Smooth muscle cell (in vitro differentiated cells): ENCODE results near the gene DENND1C. TPM values are rescaled to one million over a fixed set of nuclear protein-coding genes. Genes with fewer than 3 reads are reported as not detected.

Experiments used
- DNase-seq: peaks from one replicate; lab custom pipeline; 2025; ENCODE audit not compliant: unreplicated experiment; lab: John Stamatoyannopoulos, UW
- H2AFZ ChIP-seq: fragments of 200-600 bp; sonication (generic); 2 replicates; pipeline ENCODE4 v1.6.0; 2016; ENCODE audit warnings: antibody characterized with exemption, low read depth, mild to moderate bottlenecking
- H3F3A ChIP-seq: fragments of 200-600 bp; sonication (generic); 2 replicates; pipeline ENCODE4 v1.6.0; 2017; ENCODE audit warnings: antibody characterized with exemption, low read depth
- H3K27ac ChIP-seq: fragments of 200-600 bp; sonication (generic); 2 replicates; pipeline ENCODE4 v1.5.1; 2016; ENCODE audit warnings: low read depth, mild to moderate bottlenecking
- H3K27me3 ChIP-seq: fragments of 200-600 bp; sonication (generic); 2 replicates; pipeline ENCODE4 v1.6.1; 2016; ENCODE audit warnings: low read depth, mild to moderate bottlenecking
- H3K36me3 ChIP-seq: fragments of 200-600 bp; sonication (generic); 2 replicates; pipeline ENCODE4 v1.5.1; 2016; ENCODE audit warnings: low read depth
- H3K4me1 ChIP-seq: fragments of 200-600 bp; sonication (generic); 2 replicates; pipeline ENCODE4 v1.5.1; 2016; ENCODE audit warnings: low read depth
- H3K4me2 ChIP-seq: fragments of 200-600 bp; sonication (generic); 2 replicates; pipeline ENCODE4 v1.6.0; 2016; ENCODE audit warnings: mild to moderate bottlenecking
- H3K4me3 ChIP-seq: fragments of 200-600 bp; sonication (generic); 2 replicates; pipeline ENCODE4 v1.5.1; 2016; ENCODE audit warnings: mild to moderate bottlenecking
- H3K79me2 ChIP-seq: fragments of 200-600 bp; sonication (generic); 2 replicates; pipeline ENCODE4 v1.6.0; 2016; ENCODE audit warnings: low read depth, mild to moderate bottlenecking
- H3K9ac ChIP-seq: fragments of 200-600 bp; sonication (generic); 2 replicates; pipeline ENCODE4 v1.6.0; 2016; ENCODE audit warnings: low read depth
- H3K9me3 ChIP-seq: fragments of 200-600 bp; sonication (generic); replicated peaks from 2 replicates; pipeline ENCODE4 v1.5.1; 2016; ENCODE audit warnings: low read depth
- H4K20me1 ChIP-seq: fragments of 200-600 bp; sonication (generic); 2 replicates; pipeline ENCODE4 v1.6.0; 2016; ENCODE audit warnings: low read depth
- WGBS: methylation state at CpG from one replicate; pipeline ENCODE4 v1.1.7; 2016; ENCODE audit warnings: low lambda C conversion rate; 5-methylcytosine and 5-hydroxymethylcytosine counted together
- polyA plus RNA-seq: library from polyadenylated mRNA; unstranded; fragments of >200 nt; fragmentation: Nextera tagmentation; extraction: Ambion mirVana; gene quantifications from 2 replicates; pipeline ENCODE4 v1.2.1, GENCODE V29; 2016
- total RNA-seq: library from RNA; depleted of rRNA; stranded (reverse); fragments of >200 nt; gene quantifications from 2 replicates; pipeline ENCODE4 v1.2.3, GENCODE V29; 2014
- TF ChIP-seq, protein P1 (sequence below): fragments of 200-600 bp; sonication (generic); IDR thresholded peaks from 2 replicates; pipeline ENCODE4 v1.5.1; 2017; ENCODE audit warnings: borderline replicate concordance, mild to moderate bottlenecking, antibody characterized with exemption; ENCODE audit not compliant: insufficient read depth, poor library complexity, severe bottlenecking

DENND1C gene
- total and polyA plus RNA-seq, 2 experiments from 2014 or later, result 0.67 TPM; not detected in 1

DNA sequence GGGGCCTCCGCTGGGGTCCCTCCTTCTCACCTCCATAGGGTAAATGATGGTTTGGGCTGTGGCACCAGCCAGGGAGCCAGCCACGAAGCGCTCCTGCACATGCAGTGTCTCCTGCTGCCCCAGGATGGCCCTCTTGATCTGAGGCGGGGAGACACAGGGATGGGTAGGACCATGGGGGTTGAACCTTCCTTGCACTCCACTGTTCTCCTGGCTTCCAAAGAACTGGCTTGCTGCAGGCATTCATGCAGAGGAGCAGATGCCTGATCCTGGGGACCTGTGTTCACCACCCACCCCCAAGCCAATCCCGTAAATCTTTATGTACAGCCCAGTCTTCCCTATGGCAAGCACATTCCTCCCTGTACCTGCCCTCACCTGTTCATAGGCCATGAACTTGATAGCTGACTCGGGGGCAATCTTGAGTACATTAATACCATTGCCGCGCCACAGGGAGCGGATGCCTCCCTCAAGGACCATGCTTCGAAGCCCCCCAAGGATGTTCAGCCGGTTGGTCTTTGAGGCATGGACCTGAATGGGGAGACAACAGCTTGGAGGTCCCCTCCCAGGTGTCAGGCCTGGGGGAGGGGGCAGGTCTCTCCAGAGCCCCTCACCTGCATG is 27.5 kb downstream of the DENND1C start:
- Histone ChIP-seq H3F3A (no peaks in the 10 kb centered on the region), H3K9ac (no peak overlapping the region), H3K27me3 (no peaks in the 10 kb centered on the region), H4K20me1 (no peaks in the 10 kb centered on the region), H2AFZ (no peak overlapping the region), H3K36me3 (peaks cover 13% of the 10 kb centered on the region), H3K79me2 (no peaks in the 10 kb centered on the region), H3K9me3 (no peaks in the 10 kb centered on the region), H3K27ac (no peak overlapping the region), H3K4me1 (no peaks in the 10 kb centered on the region), H3K4me2 (no peak overlapping the region), H3K4me3 (no peak overlapping the region)
- DNase-seq, result no peak
- TF ChIP-seq, protein P1, sequence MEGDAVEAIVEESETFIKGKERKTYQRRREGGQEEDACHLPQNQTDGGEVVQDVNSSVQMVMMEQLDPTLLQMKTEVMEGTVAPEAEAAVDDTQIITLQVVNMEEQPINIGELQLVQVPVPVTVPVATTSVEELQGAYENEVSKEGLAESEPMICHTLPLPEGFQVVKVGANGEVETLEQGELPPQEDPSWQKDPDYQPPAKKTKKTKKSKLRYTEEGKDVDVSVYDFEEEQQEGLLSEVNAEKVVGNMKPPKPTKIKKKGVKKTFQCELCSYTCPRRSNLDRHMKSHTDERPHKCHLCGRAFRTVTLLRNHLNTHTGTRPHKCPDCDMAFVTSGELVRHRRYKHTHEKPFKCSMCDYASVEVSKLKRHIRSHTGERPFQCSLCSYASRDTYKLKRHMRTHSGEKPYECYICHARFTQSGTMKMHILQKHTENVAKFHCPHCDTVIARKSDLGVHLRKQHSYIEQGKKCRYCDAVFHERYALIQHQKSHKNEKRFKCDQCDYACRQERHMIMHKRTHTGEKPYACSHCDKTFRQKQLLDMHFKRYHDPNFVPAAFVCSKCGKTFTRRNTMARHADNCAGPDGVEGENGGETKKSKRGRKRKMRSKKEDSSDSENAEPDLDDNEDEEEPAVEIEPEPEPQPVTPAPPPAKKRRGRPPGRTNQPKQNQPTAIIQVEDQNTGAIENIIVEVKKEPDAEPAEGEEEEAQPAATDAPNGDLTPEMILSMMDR, result no peak
- WGBS, result 97% methylated on average over 11 of the region's 11 CpGs

DNA sequence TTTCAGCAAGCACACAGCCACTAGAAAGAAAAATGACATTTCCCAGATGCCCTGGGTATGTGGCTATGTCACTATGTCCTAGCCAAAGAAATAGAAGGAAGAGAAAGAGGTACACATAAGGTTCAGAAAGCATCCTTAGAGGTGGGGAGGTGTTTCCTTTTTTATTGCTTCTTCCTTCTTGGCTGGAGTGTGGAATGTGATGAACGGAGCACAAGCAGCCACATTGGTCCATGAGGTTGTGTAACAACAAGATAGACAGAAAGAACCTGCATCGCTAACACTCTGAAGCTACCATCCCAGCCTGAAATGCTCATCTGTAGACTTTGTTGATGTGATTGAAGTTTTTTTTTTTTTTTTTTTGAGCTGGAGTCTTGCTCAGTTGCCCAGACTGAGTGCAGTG is 28.7 kb downstream of the DENND1C start:
- H3K79me2 ChIP-seq, result no peaks in the 10 kb centered on the region
- peaks cover 13% of the 10 kb centered on the region for H3K36me3 ChIP-seq
- no peak for DNase-seq
- no peaks in the 10 kb centered on the region for H3F3A ChIP-seq
- no peak overlapping the region for H3K27ac ChIP-seq
- TF ChIP-seq, protein P1, result no peak
- no peak overlapping the region for H3K9ac ChIP-seq
- H3K4me3 ChIP-seq, result no peak overlapping the region
- no peaks in the 10 kb centered on the region for H4K20me1 ChIP-seq
- no peaks in the 10 kb centered on the region for H3K4me1 ChIP-seq
- no peaks in the 10 kb centered on the region for H3K9me3 ChIP-seq
- WGBS, result 95% methylated on average over 2 of the region's 2 CpGs
- no peak overlapping the region for H2AFZ ChIP-seq
- no peaks in the 10 kb centered on the region for H3K27me3 ChIP-seq
- no peak overlapping the region for H3K4me2 ChIP-seq

DNA sequence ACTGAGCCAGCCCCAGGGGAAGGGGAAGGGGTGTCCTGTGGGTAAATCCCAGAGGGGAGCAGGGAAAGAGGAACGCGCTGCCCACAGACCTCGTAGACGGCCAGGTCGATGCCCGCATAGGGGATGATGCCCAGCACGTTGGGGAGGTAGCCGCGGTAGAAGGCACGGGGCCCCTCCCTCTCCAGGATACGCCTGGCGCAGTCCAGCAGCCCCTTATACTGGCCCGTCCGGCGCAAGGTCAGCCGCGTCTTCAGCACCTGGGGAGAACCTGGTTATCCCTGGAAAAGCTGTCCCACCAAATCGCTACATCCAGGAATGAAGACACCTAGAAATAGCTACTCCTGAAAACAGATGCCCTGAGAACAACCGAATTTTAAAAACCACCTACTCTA is 29.4 kb downstream of the DENND1C start:
- WGBS, result 96% methylated on average over 14 of the region's 19 CpGs
- H3K79me2 ChIP-seq, result no peaks in the 10 kb centered on the region
- no peaks in the 10 kb centered on the region for H3F3A ChIP-seq
- H3K27ac ChIP-seq, result no peak overlapping the region
- H3K9ac ChIP-seq, result no peak overlapping the region
- no peaks in the 10 kb centered on the region for H3K27me3 ChIP-seq
- no peak overlapping the region for H3K4me3 ChIP-seq
- H3K4me2 ChIP-seq, result no peak overlapping the region
- H3K9me3 ChIP-seq, result no peaks in the 10 kb centered on the region
- TF ChIP-seq, protein P1, result no peak
- no peak for DNase-seq
- H3K36me3 ChIP-seq, result peaks cover 13% of the 10 kb centered on the region
- H3K4me1 ChIP-seq, result no peaks in the 10 kb centered on the region
- H2AFZ ChIP-seq, result no peak overlapping the region
- H4K20me1 ChIP-seq, result no peaks in the 10 kb centered on the region

DNA sequence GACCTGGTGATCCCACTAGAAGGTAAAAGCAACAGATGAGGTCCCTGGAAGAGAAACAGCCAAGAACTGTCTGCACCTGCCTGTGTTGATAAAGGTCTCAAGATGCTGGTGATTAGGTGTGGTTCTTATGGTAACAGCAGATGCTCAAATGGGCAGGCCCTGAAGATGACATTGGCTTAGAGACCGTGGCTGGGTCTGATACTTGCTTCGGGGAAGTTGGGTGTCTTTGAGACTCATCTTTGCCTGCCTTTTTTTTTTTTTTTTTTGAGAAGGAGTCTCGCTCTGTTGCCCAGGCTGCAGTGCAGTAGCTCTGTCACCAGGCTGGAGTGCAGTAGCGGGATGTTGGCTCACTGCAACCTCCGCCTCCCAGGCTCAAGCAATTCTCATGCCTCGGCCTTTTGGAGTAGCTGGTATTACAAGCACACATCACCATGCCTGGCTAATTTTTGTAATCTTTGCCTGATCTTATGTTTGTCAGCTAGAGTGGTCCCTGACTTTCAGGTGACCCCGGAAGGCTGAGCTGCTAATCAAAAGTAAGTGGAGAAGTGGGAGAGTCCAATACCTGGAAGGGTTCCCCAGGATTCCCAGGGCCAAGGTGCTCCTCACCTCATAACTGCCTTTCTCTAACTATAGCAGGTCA is 29.9 kb downstream of the DENND1C start:
- H3K4me2 ChIP-seq, result no peak overlapping the region
- WGBS, result 96% methylated on average over 7 of the region's 7 CpGs
- H3K36me3 ChIP-seq, result peaks cover 17% of the 10 kb centered on the region
- H3K9ac ChIP-seq, result no peak overlapping the region
- no peaks in the 10 kb centered on the region for H3F3A ChIP-seq
- DNase-seq, result no peak
- no peaks in the 10 kb centered on the region for H3K79me2 ChIP-seq
- H4K20me1 ChIP-seq, result no peaks in the 10 kb centered on the region
- H3K27me3 ChIP-seq, result no peaks in the 10 kb centered on the region
- no peak overlapping the region for H3K4me3 ChIP-seq
- H2AFZ ChIP-seq, result no peak overlapping the region
- H3K9me3 ChIP-seq, result no peaks in the 10 kb centered on the region
- H3K4me1 ChIP-seq, result no peaks in the 10 kb centered on the region
- TF ChIP-seq, protein P1, result no peak
- H3K27ac ChIP-seq, result no peak overlapping the region
